HG03280 (cell line): ENCODE measurements around the gene ERP29.
"Not testable (repeated sequence)": the region's sequence is repeated elsewhere in the genome, so short reads cannot be mapped to it uniquely, and the experiment has no call there.

Experiments
- ATAC-seq: cut with Tn5 transposase; IDR thresholded peaks from one replicate; pipeline ENCODE4 v1.9.1; 2021; ENCODE audit warnings: mild to moderate bottlenecking, moderate library complexity; ENCODE audit not compliant: unreplicated experiment

The ERP29 gene

DNA sequence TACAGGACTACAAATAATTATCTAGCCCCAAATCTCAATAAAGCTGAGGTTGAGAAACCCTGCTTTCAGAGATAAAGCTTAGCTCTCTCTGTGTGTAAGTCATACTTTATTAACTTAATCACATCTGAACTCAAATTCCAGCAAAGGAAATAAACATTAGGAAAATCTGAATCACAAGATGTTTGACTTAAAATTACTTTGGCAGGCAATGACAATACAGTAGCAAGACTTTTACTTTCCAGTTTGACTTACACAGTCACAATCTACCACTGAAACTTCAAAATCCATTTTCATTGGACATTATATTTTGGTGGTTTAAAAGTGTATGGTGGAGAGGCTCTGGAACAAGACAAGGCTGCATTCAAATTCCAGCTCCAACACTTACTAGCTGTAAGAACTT, 11.7 kb upstream of the ERP29 start:
- ATAC-seq, result no peak

DNA sequence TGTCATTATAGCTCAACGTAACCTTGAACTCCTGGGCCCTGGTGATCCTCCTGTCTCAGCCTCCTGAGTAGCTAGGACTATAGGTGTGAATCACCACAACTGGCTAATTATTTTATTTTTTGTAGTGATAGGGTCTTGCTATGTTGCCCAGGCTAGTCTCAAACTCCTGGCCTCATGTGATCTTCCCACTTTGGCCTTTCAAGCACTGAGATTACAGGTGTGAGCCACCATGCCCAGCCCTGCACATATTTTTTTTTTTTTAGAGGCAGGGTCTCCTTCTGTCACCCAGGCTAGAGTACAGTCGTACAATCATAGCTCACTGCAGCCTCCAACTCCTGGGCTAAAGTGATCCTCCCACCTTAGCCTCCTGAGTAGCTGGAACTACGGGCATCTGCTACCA, 9.2 kb upstream of the ERP29 start:
- no peak for ATAC-seq

DNA sequence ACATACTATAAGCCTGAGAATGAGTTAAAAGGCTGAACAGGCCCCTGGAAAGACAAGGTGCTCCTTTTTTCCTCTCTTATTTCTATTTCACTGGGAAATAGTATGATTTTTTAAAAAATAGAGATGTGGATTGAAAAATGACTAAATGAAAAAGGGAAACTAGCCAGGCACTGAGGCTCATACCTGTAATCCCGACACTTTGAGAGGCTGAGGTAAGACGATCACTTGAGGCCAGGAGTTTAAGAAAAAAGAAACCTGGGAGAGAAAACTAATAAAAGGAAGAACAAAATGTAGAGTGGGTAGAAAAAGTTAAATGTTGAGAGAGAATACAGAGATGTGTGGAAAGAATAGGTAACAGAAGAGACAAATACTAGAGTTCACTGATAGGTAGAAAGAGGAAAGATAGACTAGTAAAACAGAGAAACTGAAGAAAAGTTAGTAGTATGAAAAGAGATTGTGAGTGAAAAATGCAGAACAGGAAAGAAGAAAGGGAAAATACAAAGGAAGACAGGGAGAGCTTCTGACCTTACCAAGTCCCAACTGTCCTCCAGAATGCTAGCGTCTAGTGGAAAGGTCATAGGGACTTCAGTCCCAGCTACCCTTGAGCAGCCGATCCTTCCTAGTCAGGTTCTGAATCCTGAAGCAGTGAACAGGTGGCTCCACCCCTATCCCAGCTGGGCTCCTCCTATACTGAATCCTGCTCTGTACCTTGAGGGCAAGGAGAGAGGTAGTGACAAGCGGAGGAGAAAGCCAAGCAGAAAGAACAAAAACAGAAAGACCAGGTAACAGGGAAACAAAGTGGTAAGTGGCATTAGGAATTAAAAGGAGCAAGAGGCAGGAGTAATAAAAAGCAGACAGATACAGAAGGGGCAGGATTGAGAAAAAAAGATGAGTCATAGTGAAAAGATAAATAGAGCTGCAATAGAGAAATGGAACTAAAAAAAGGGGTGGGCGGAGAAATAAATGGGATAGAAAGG, 7.5 kb upstream of the ERP29 start:
- ATAC-seq, result no peak

DNA sequence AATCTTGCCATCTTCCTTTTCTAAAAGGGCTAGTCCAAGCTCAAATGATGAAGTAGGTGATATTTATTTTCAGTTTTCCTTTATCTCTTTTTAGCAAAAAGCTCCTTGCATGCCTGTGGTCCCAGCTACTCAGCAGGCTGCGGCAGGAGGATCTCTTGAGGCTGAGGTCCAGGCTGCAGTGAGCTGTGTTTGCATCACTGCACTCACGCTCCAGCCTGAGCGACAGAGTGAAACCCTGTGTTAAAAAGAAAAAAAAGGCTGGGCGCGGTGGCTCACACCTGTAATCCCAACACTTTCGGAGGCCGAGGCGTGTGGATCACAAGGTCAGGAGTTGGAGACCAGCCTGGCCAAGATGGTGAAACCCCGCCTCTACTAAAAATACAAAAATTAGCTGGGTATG, 5.3 kb upstream of the ERP29 start:
- no peak for ATAC-seq

DNA sequence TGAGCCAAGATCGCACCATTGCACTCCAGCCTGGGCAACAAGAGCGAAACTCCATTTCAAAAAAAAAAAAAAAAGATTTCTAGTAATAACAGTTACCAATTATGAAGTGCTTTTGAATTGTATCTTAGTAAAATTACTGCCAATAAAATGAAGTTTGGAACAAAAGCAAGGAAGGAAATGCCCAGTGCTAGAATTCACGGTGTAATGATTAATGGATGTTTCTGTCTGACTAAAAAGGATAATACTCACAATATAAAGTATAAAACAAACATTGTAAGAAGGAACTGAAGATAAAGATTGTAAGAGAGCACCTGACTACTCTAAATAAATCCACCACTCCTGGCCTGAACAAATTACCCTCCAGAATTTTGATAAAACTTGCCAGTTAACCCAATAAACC, 4.3 kb upstream of the ERP29 start:
- ATAC-seq, result no peak

DNA sequence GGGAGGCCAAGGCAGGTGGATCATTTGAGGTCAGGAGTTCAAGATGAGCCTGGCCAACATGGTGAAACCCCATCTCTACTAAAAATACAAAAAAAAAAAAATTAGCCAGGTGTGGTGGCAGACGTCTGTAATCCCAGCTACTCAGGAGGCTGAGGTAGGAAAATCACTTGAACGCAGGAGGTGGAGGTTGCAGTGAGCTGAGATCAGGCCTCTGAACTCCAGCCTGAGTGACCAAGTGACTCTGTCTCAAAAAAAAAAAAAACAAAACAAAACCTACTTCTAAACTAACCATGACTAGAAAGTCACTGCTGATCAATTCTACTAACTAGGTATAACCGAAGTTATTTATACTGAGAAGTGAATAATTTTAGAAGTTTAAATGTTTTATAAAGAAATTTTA, 3.6 kb upstream of the ERP29 start:
- not testable (repeated sequence) for ATAC-seq

DNA sequence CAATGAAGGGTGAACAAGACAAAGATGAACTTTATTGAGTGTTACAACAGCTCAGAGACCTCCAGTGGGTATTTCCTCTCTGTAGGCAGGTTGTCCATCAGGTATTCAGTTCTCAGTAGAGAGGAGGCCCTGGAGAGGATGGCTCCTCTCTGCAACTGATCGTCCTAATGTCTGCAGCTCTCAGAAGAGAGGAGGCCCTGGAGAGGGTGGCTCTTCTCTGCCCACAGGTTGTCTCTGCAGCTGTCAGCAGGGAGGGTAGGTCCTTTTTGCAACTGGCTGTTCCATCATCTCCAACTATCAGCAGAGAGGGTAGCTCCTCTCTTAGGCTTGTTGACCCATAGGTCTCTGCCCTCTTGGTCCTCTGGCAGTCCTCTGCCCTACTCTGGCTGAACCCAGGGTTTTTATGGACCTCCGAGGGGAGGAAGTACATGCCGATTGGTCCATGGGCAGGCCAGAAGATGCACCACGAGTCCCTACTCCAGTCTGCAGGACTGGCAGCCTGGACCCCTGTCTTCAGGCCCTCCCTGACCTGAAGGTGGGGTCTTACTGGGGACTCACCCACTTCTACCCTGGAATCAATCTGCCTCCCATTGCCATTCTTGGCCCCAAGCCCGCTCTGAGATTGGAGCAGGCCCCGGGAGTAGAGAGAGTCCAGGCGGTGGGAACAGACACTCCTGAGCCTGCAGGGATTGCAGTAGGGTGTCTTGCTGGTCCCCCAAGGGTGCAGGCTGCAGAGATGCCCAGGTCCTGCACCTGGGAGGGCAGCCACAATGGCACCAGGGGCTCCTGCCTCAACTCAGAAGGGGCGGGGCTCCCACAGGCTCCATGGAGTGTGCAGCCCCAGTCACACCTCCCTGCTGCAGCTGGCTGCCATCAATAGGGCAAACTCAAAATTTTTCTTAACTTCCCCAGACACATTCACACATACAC, 2.5 kb upstream of the ERP29 start:
- no peak for ATAC-seq

DNA sequence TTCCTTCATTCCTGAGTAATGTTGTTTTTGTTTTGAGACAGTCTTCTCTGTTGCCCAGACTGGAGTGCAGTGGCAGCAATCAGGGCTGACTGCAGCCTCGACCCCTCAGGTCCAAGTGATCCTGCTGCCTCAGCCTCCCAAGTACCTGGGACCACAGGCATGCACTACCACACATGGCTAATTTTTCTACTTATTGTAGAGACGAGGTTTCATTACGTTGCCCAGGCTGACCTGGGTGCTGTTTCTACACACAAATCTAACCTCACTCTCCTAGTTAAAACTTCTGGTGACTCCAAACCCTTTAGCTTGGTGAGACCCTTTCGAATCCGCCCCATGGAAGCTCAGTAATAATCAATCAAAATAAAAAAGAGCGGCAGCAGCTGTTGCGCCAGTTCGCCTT, 1.5 kb upstream of the ERP29 start:
- ATAC-seq, result no peak

DNA sequence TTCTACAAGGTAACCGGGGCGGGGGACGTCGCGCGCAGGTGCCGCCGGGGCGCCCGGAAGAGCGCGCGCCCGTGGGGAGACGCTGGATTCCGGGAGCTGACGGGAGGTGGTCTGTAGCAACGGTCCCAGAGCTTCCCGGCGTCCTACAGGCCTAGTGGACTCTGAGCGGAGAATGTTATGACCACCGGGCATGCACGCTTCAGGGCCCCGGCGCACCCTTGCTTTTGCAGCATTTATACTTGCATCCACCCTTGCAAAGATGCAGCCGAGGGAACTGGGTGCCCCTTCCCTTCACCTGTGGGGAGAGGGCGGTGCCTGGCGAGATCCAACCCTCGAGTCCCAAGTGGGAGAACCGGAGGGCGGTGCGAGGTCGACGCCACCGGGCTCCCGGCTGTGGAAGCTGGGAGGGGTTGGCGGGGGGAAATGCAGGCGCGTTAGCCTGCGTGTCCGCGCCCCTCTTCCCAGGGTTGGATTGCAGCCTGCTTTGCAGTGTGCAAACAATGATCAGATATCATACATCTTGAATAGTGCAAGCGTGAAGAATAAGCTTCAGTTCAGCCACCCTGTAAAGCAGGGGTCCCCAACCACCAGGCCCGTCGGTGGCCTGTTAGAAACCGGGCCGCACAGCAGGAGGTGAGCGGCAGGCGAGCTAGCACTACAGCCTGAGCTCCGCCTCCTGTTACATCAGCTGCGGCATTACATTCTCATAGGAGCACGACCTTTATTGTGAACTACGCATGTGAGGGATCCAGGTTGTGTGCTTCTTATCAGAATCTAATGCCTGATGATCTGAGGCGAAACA, 576 bp downstream of the ERP29 start:
- ATAC-seq, result peak; percentile 22

DNA sequence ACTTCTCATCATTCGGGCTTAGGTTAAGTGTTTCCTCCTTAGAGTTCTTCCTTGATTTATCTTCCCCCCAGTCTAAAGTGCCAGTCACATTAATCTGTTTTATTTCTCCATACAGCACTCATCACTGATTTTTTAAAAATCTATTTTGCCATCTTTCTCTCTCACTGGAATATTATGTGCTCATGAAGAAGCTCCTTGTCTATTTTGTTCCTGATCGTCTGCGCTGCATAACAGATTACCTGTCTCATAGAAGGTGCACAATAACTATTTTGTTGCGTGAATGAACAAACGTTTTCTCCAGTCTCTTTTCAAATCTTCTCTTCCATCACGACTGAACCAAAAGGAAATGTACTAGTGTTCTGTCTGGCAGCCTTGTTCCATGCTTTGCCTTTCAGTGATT, 2.7 kb downstream of the ERP29 start:
- ATAC-seq, result no peak

DNA sequence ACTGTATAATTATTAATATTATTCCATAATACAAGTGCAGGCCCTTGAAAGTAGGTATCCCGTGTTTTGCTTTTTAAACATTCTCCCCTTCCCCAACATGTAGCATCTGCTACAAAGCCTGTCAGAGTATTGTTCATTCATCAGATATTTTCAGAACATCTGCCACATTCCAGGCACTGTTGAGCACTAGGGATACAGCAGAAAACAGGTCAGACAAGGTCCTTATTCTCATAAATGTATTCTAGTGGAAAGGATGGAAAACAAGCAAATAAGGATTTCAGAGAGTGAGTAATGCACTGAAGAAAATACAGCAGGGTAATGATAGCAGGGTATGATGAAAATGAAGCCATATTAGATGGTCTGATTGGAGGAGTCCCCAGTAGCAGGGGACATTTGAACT, 3.8 kb downstream of the ERP29 start:
- ATAC-seq, result no peak

DNA sequence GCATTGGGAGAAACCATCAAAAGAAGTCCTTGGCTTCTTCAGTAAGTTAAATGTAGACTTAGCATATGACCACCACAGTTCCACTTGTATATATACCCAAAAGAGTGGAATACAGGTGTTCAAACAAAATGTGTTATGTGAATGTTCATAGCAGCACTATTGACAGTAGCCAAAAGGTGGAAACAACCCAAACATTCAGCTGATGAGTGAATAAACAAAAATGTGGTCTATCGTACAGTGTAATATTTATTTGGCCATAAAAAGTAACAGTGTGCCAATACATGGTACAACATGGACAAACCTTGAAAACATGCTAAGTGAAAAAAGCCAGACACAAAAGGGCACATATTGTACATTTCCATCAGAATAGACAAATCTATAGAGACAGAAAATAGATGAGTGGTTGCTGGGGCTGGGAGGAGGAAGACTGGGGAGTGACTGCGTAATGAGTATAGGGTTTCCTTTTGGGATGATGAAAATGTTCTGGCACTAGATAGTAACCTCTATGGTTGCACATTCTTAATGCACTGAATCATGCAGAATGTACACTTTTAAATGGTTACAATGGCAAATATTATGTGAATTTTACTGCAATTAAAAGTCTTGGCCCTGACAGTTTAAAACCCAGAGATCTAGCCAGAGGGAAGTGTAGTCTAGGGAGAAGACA, 5.5 kb downstream of the ERP29 start:
- no peak for ATAC-seq

DNA sequence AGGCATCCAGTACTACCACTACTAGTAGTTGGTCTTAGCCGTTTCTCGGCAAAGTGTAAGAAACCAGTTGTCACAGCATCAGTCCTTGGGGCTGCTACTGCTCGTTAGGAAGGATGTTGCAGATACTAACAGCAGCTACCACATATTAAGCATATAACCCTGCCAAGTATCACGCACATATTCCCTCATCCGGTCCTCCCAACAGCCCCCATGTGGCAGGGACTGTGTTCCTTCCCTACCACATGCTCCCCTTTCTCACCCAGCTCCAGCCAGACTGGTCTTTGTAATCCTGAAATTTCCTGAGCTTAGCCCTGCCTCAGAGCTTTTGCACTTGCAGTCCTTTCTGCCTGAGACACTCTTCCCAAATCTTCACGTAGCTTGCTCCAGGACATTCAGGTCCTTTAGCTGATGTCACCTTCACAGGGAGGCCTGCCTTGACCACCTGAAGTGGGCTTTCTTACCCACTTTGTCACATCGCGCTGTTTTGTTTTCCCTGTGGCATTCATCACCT, 7.8 kb downstream of the ERP29 start:
- no peak for ATAC-seq

DNA sequence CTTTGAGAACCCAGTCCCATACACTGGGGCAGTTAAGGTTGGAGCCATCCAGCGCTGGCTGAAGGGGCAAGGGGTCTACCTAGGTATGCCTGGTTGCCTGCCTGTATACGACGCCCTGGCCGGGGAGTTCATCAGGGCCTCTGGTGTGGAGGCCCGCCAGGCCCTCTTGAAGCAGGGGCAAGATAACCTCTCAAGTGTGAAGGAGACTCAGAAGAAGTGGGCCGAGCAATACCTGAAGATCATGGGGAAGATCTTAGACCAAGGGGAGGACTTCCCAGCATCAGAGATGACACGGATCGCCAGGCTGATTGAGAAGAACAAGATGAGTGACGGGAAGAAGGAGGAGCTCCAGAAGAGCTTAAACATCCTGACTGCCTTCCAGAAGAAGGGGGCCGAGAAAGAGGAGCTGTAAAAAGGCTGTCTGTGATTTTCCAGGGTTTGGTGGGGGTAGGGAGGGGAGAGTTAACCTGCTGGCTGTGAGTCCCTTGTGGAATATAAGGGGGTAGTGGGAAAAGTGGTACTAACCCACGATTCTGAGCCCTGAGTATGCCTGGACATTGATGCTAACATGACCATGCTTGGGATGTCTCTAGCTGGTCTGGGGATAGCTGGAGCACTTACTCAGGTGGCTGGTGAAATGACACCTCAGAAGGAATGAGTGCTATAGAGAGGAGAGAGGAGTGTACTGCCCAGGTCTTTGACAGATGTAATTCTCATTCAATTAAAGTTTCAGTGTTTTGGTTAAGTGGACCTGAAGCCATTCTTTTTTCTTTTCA, 9.2 kb downstream of the ERP29 start:
- ATAC-seq, result no peak

DNA sequence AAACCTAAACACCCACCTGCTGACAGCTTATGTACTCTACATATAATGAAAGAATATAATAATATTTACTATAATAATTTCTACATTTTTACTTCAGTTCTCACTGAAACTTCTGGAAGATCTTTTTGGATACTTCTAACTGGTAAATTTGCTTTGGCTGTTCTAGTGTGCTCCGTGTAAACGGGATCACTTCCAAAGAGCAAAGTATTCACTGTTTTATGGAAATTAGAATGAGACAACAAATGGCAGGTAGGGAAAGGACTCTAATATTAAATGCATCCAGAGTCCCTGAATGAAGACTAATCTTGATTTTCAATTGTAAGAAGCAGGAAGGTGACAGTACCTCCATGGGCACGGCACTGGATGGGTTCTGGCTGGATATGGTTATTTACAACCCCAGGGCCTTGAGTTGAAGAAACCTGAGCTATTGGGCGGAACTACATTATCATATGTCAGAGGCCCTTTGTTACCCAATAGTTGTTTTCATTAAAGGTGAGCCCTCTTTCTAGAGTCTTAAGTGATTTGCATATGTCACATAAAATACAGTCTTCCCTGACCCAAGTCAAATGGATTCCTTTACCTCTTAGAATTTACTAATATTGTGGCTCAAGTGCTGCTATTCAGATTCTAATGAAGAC, 10.7 kb downstream of the ERP29 start:
- no peak for ATAC-seq

DNA sequence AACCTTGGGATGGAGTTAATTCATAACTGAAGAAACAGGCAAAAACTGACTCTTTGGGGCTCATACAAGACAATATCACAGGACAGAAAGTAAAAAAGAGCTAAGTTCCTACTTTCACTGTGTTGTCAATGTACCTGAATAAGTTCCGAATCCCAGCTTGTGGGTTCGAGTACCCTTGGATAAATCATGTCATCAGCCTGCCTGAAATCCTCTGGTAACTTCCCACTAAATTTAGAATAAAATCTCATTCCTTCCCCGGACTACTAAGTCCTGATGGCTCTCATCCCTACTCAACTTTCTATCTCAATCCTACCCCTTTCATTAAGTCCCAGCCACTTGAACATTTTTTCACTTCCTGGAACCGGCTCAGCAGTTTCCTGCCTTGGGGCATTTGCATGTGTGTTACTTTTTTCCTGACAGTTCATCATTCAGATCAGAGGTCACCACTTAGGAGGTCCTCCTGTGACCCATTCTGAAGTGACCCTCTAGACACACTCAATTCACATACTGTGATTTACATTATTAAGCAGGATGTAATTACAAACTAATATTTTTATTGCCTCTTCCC, 12.7 kb downstream of the ERP29 start:
- no peak for ATAC-seq

DNA sequence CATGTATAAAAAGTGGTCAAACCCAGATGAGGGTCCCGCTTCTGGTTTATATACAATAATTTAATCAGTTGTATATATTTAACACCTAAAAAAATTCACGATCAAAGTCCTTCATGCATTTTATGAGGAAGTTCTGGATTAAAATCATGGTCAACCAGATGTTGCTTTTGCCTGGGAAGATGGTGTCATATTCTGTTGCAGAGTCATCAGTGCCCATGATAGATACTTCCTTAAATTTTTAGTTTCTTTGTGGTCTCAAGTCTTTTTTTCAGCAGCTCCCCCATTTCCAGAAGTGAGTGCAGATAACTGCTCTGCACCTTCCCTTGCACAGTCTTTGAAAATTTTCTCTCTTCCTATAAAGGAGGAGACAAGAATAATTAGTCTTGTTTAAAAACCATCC, 16.1 kb downstream of the ERP29 start:
- ATAC-seq, result no peak

DNA sequence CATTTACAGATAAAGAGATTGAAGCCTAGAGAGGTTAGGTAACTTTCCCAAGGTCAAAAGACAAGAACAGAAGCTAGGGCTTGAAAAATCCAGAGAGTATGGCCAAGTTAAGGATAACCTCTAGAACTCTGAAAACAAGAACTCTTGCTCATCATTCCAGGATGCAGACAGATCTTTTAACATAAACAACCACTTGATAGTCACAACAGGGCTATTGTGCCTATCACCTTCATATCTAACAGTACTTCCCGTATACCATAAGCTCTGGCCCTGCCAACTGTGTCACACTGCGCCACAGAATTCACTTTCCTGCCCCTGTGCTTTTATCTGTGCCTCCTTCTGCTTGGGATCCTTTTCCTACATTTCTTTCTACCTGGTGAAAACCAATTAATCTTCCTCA, 18.2 kb downstream of the ERP29 start:
- ATAC-seq, result no peak

DNA sequence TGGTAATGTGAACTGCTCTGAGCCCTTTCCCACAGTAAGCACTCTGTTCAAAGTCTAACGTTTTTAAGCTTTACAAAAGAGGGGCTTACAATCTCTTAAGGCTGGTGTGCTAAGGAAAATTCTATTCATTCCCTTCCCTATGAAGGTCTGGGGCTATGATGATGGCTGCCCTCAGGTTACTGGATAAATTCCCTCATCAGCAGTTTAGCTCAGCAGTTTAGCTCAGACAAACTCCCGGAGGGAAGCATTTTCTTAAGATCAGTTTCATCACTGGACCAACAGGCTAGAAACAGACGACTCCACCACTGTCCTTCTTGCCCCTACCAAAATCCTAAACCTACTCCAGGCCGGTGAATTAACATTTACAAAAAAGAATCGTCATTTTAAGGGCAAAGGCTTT, 19.1 kb downstream of the ERP29 start:
- no peak for ATAC-seq
